ENCODE data around the gene IRX4. TPM values are rescaled to one million over a fixed set of nuclear protein-coding genes. Genes with fewer than 3 reads are reported as not detected.

The IRX4 gene
- total and polyA plus RNA-seq, 4 donors = 0.06 to 0.54 (median 0.34) TPM

DNA sequence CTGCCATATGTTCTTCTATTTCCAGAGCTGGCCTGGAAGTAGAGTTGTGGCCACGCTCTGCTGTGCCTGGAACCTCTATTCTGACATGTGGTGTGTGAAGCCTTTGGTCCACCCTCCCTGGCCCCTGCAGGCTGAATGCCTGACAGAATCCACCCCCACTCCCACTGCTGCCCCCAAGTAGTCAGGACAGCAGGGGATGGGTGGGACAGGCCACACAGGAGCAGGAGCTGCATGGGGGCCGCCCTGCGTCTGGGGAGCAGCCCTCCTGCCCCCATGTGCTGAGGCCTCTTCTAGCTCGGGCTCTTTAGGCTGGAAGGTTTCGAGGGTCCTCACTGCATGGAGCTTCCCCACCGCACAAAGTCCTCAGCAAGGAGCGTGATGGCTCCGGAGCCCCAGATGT lies 32.6 kb upstream of the IRX4 start:
- no peaks in the 10 kb centered on the region for H3K27me3 ChIP-seq (ENCODE audit: control insufficient read depth, insufficient read depth, low read length)
- H3K36me3 ChIP-seq (ENCODE audit: control insufficient read depth, insufficient read depth, low read length) = no peaks in the 10 kb centered on the region
- no peak overlapping the region for H3K4me3 ChIP-seq (ENCODE audit: low read depth, low read length)
- no peak overlapping the region for H3K27ac ChIP-seq (ENCODE audit: low read depth, low read length)
- H3K9me3 ChIP-seq (ENCODE audit: control insufficient read depth, insufficient read depth, low read length) = no peaks in the 10 kb centered on the region
- DNase-seq (ENCODE audit: low read depth in 4 of 6, low spot score in 6 of 6) = no peak
- H3K4me1 ChIP-seq (ENCODE audit: control insufficient read depth, insufficient read depth, low read length) = no peaks in the 10 kb centered on the region
- WGBS (ENCODE audit: insufficient coverage) = 91% methylated on average over 7 of the region's 8 CpGs

DNA sequence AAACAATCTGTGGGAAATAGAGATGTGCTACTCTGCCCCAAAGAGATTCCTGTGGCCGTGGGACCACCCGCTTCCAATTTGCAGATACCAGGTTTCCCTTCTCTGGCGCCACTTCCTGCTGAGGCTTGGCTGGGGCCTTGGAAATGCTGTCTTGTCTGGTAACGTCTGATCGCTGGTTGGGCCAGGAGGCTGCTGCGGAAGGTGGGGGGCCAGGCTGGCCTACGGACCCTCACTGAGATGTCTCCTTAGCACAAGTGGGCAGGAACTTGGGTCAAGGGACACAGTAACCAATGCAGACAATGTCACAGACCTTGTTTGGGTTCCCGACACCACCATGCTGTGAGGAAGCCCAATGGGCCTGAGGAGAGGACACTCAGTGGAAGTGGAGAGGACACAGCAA lies 31.7 kb upstream of the IRX4 start:
- Histone ChIP-seq H3K27ac (ENCODE audit: low read depth, low read length) (no peak overlapping the region), H3K27me3 (ENCODE audit: control insufficient read depth, insufficient read depth, low read length) (no peaks in the 10 kb centered on the region), H3K36me3 (ENCODE audit: control insufficient read depth, insufficient read depth, low read length) (no peaks in the 10 kb centered on the region), H3K9me3 (ENCODE audit: control insufficient read depth, insufficient read depth, low read length) (no peaks in the 10 kb centered on the region), H3K4me3 (ENCODE audit: low read depth, low read length) (no peak overlapping the region), H3K4me1 (ENCODE audit: control insufficient read depth, insufficient read depth, low read length) (no peaks in the 10 kb centered on the region)
- 94% methylated on average over 8 of the region's 8 CpGs for WGBS (ENCODE audit: insufficient coverage)
- DNase-seq (ENCODE audit: low read depth in 4 of 6, low spot score in 6 of 6) = no peak

DNA sequence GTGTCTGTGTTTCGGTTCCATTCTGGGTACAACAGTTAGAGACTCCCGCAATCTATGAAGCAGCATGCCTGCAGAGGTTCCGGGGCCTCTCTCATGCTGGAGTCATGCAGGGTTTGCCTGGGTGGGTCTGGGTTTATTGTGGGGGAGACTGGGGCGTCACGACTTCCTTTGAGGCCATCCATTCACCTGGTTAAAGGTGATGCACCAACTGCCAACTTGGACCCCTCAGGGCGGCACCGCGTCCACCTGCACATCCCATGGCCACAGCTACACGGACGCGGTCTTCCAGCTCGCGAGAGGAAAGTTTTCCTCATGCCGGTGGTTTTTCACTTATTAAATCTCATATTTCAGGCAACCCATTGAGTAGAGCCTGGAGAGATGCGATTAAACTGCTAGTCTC lies 30.9 kb upstream of the IRX4 start:
- H3K27ac ChIP-seq (ENCODE audit: low read depth, low read length) = no peak overlapping the region
- no peak overlapping the region for H3K4me3 ChIP-seq (ENCODE audit: low read depth, low read length)
- no peaks in the 10 kb centered on the region for H3K27me3 ChIP-seq (ENCODE audit: control insufficient read depth, insufficient read depth, low read length)
- no peaks in the 10 kb centered on the region for H3K4me1 ChIP-seq (ENCODE audit: control insufficient read depth, insufficient read depth, low read length)
- H3K9me3 ChIP-seq (ENCODE audit: control insufficient read depth, insufficient read depth, low read length) = no peaks in the 10 kb centered on the region
- H3K36me3 ChIP-seq (ENCODE audit: control insufficient read depth, insufficient read depth, low read length) = no peaks in the 10 kb centered on the region
- 90% methylated on average over 10 of the region's 15 CpGs for WGBS (ENCODE audit: insufficient coverage)
- DNase-seq (ENCODE audit: low read depth in 4 of 6, low spot score in 6 of 6) = no peak

DNA sequence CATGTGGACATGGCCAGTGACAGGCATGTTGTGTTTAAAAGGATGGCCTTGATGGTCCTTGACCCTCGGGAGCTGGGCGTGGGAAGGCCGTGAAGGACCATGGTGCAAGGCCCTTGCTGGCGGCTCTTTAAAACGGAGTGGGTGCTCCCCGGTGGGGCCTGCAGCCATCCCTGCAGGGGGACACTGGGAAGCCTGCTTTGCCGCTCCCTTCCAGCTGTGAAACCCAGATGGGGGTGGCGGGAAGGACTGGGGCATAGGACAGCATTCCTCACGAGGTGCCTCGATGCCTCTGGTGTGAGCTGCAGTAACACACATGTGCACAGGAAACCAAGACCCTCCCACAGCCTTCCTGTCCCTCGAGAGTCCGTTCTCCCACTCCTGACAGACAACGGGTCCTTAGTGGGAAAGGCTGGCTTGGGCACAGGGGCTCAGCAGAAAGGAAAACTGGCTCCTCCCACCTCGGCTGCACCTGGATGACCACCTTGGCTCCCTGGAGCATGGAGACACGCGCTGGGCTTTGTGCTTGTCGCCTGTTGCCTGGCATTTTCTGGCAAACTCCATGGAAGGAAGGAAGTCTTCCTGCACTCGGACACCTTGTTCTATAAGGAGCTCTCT lies 30.3 kb upstream of the IRX4 start:
- DNase-seq (ENCODE audit: low read depth in 4 of 6, low spot score in 6 of 6) = no peak
- H3K36me3 ChIP-seq (ENCODE audit: control insufficient read depth, insufficient read depth, low read length) = no peaks in the 10 kb centered on the region
- H3K27ac ChIP-seq (ENCODE audit: low read depth, low read length) = no peak overlapping the region
- no peaks in the 10 kb centered on the region for H3K4me1 ChIP-seq (ENCODE audit: control insufficient read depth, insufficient read depth, low read length)
- 88% methylated on average over 15 of the region's 18 CpGs for WGBS (ENCODE audit: insufficient coverage)
- H3K4me3 ChIP-seq (ENCODE audit: low read depth, low read length) = no peak overlapping the region
- no peaks in the 10 kb centered on the region for H3K9me3 ChIP-seq (ENCODE audit: control insufficient read depth, insufficient read depth, low read length)
- H3K27me3 ChIP-seq (ENCODE audit: control insufficient read depth, insufficient read depth, low read length) = no peaks in the 10 kb centered on the region

DNA sequence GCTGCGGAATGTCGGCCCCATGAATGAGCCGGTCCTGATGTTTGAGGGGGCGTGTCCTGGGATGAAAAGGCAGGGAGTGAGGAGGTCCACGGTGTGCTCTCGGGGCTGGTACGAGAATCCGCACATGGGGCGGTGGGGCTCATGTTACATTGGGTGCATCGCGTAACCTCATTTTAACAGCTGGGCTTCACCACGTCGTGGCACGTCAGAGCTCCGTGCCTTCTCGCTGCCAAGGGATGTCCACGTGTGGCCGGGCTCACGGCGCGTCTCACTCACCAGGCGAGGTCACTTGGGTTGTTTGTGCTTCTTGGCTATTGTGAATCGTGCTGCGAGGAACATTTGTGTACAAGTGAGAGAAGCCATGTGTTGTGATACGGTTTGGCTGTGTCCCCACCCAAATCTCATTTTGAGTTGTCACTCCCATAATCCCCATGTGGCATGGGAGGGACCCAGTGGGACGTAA lies 29.1 kb upstream of the IRX4 start:
- WGBS (ENCODE audit: insufficient coverage) = 85% methylated on average over 24 of the region's 26 CpGs
- Histone ChIP-seq H3K9me3 (ENCODE audit: control insufficient read depth, insufficient read depth, low read length) (no peaks in the 10 kb centered on the region), H3K36me3 (ENCODE audit: control insufficient read depth, insufficient read depth, low read length) (no peaks in the 10 kb centered on the region), H3K27me3 (ENCODE audit: control insufficient read depth, insufficient read depth, low read length) (no peaks in the 10 kb centered on the region), H3K27ac (ENCODE audit: low read depth, low read length) (no peak overlapping the region), H3K4me3 (ENCODE audit: low read depth, low read length) (no peak overlapping the region), H3K4me1 (ENCODE audit: control insufficient read depth, insufficient read depth, low read length) (no peaks in the 10 kb centered on the region)
- DNase-seq (ENCODE audit: low read depth in 4 of 6, low spot score in 6 of 6) = no peak

DNA sequence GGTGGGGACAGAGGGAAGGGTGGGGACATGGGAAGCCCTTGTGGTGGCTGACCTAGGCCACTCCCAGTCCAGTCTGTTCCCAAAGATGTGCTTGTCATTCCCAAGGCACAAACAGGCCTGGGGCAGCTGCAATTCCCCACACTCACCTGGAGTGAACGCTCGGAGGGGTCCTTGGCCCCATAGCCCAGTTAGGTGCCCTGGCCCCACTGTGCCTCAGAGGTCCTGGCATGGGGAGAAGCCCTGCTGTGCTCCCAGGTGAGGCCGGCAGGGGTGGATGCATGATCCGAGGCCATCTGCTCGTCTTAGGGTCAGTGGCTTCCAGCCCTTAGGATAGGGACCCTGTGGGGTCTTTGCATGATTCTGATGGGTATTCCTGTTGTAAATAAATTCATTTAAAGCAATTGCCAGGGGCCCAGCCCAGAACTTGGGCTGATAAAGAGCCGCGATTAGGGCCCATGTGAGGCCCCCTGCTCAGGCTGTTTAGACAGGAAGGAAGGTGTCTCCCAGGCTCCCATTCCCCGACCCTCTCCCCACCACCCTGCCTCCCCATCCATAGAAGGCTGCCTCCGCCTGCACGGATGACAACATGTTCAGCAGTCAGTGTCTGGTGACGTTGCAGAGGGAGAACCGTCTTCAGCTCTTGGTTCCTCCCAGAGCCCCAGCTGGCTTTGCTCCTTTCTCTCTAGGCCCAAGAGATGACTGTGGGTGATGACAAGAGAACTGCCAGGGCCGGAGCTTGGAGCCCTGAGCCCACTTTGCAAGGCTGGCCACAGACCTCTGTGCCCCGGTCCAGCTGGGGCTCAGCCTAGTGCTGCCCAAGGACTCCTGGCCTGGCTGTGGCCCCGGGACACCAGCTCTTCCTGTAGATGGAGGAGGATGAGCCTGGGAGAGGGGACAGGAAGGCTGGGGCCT lies 28.4 kb upstream of the IRX4 start:
- no peaks in the 10 kb centered on the region for H3K9me3 ChIP-seq (ENCODE audit: control insufficient read depth, insufficient read depth, low read length)
- H3K4me1 ChIP-seq (ENCODE audit: control insufficient read depth, insufficient read depth, low read length) = no peaks in the 10 kb centered on the region
- no peak overlapping the region for H3K4me3 ChIP-seq (ENCODE audit: low read depth, low read length)
- 90% methylated on average over 12 of the region's 15 CpGs for WGBS (ENCODE audit: insufficient coverage)
- H3K36me3 ChIP-seq (ENCODE audit: control insufficient read depth, insufficient read depth, low read length) = no peaks in the 10 kb centered on the region
- no peaks in the 10 kb centered on the region for H3K27me3 ChIP-seq (ENCODE audit: control insufficient read depth, insufficient read depth, low read length)
- no peak for DNase-seq (ENCODE audit: low read depth in 4 of 6, low spot score in 6 of 6)
- H3K27ac ChIP-seq (ENCODE audit: low read depth, low read length) = no peak overlapping the region

DNA sequence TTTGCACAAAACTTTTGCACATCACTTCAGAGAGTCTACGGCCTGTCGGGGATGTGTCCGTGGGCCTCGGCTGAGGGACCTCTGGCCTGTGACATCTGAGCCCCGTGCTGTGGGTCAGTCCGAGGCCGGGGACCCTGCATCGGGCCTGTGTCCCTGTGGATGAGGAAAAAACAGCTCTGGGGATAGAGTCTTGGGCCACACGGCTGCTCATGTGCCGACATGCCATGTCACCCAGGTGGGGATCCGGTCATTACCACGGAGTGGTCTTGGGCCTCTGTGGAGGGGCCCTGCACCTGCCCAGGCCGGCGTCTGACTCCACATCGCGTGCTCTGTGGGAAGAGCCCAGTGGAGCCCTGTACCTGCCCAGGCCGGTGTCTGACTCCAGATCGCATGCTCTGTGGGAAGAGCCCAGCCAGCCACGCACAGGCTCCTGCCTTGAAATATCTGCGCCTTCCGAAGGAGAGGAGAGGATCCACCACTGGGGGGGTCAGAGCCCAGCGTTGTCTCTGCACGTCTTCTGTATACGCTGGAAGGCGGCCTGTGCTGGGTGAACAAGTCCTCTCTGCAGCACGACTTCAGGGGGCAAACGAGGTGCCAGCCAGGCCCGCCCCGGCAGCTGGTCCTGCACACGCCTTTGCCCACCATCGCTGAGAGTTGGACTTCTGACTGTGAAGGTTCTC lies 27.5 kb upstream of the IRX4 start:
- H3K4me3 ChIP-seq (ENCODE audit: low read depth, low read length) = no peak overlapping the region
- H3K9me3 ChIP-seq (ENCODE audit: control insufficient read depth, insufficient read depth, low read length) = peaks cover 2% of the 10 kb centered on the region
- WGBS (ENCODE audit: insufficient coverage) = 91% methylated on average over 31 of the region's 31 CpGs
- no peak overlapping the region for H3K27ac ChIP-seq (ENCODE audit: low read depth, low read length)
- H3K4me1 ChIP-seq (ENCODE audit: control insufficient read depth, insufficient read depth, low read length) = no peaks in the 10 kb centered on the region
- no peaks in the 10 kb centered on the region for H3K27me3 ChIP-seq (ENCODE audit: control insufficient read depth, insufficient read depth, low read length)
- H3K36me3 ChIP-seq (ENCODE audit: control insufficient read depth, insufficient read depth, low read length) = no peaks in the 10 kb centered on the region
- no peak for DNase-seq (ENCODE audit: low read depth in 4 of 6, low spot score in 6 of 6)

DNA sequence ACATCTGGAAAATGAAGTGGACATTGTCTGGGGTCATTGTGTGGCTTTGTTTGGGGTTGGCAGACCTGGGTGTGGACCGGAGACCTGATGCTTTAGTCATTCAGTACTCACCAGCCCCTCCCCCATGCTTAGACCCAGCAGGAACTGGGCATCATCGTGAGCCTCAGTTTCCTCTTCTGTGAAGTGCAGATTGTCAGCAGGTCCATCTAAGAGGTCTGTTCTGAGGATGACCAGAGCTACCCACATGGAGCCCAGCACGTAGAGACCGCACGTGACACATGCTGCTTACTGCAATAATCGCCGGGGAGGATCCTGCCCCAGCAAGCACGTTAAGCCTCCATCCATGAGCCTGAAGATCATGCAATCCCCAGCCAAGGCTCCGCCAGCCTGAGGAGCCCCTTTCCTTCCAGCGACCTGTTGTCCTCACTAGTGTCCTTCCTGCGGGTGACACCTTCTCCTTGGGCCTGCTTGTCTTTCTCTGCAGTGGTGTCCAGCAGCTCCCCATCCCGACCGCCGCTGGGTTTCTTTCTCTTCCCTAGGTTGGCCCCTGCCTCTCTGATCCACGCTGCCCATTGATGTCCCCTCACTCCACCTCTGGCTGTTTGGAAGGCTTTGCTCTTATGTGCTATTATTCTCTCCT lies 26.7 kb upstream of the IRX4 start:
- DNase-seq (ENCODE audit: low read depth in 4 of 6, low spot score in 6 of 6) = no peak
- Histone ChIP-seq H3K4me1 (ENCODE audit: control insufficient read depth, insufficient read depth, low read length) (no peaks in the 10 kb centered on the region), H3K27ac (ENCODE audit: low read depth, low read length) (no peak overlapping the region), H3K4me3 (ENCODE audit: low read depth, low read length) (no peak overlapping the region), H3K9me3 (ENCODE audit: control insufficient read depth, insufficient read depth, low read length) (peaks cover 2% of the 10 kb centered on the region), H3K27me3 (ENCODE audit: control insufficient read depth, insufficient read depth, low read length) (no peaks in the 10 kb centered on the region), H3K36me3 (ENCODE audit: control insufficient read depth, insufficient read depth, low read length) (no peaks in the 10 kb centered on the region)
- 96% methylated on average over 14 of the region's 15 CpGs for WGBS (ENCODE audit: insufficient coverage)

DNA sequence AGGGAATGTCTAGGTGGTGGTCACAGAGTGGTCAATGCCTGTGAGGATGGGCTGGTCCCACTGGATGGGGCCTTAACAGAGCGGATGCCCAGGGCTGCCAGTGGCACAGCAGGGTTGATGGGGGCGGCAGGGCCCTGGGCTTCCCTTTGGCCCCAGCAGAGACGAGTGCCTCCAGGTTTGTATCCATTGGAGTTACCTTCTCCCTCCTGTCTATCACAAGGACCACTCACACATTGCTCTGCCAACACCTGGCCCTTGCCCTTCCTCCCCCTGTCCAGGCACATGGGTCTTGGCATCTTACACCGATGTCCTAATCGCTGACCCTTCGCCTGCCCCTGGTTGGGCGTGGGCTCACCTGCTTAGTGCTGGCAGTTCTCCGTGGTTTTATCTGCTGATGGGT lies 26.2 kb upstream of the IRX4 start:
- Histone ChIP-seq H3K4me1 (ENCODE audit: control insufficient read depth, insufficient read depth, low read length) (no peaks in the 10 kb centered on the region), H3K4me3 (ENCODE audit: low read depth, low read length) (no peak overlapping the region), H3K9me3 (ENCODE audit: control insufficient read depth, insufficient read depth, low read length) (peaks cover 2% of the 10 kb centered on the region), H3K27ac (ENCODE audit: low read depth, low read length) (no peak overlapping the region), H3K27me3 (ENCODE audit: control insufficient read depth, insufficient read depth, low read length) (no peaks in the 10 kb centered on the region), H3K36me3 (ENCODE audit: control insufficient read depth, insufficient read depth, low read length) (no peaks in the 10 kb centered on the region)
- 90% methylated on average over 7 of the region's 8 CpGs for WGBS (ENCODE audit: insufficient coverage)
- DNase-seq (ENCODE audit: low read depth in 4 of 6, low spot score in 6 of 6) = no peak
